Suprapubic skin (tissue), 4 donors: ENCODE results near the gene PIGO.

ENCODE experiments used
- EP300 ChIP-seq: sonication (generic); formaldehyde crosslinking; IDR thresholded peaks from one replicate; pipeline ENCODE4 v1.6.1; 2017; ENCODE audit warnings: antibody characterized with exemption
- POLR2A ChIP-seq, 2 donors: fragments of 450-650 bp; IDR thresholded peaks; one replicate each; pipeline ENCODE4 v1.6.1; 2017; ENCODE audit warnings: antibody characterized with exemption in 2 of 2, mild to moderate bottlenecking in 2 of 2, moderate library complexity in 2 of 2
- POLR2AphosphoS5 ChIP-seq, 3 donors: sonication (generic); formaldehyde crosslinking; IDR thresholded peaks; one replicate each; pipeline ENCODE4 v1.6.1; 2017; ENCODE audit warnings: antibody characterized with exemption in 3 of 3
- TF ChIP-seq, protein P1 (sequence below), 2 donors: fragments of 200-600 bp in 1 of 2; fragments of 450-650 bp in 1 of 2; sonication (generic) in 1 of 2; IDR thresholded peaks; one replicate each; pipeline ENCODE4 v1.5.1; 2016 to 2019; ENCODE audit warnings: antibody characterized with exemption in 2 of 2, mild to moderate bottlenecking in 1 of 2, moderate library complexity in 1 of 2

DNA sequence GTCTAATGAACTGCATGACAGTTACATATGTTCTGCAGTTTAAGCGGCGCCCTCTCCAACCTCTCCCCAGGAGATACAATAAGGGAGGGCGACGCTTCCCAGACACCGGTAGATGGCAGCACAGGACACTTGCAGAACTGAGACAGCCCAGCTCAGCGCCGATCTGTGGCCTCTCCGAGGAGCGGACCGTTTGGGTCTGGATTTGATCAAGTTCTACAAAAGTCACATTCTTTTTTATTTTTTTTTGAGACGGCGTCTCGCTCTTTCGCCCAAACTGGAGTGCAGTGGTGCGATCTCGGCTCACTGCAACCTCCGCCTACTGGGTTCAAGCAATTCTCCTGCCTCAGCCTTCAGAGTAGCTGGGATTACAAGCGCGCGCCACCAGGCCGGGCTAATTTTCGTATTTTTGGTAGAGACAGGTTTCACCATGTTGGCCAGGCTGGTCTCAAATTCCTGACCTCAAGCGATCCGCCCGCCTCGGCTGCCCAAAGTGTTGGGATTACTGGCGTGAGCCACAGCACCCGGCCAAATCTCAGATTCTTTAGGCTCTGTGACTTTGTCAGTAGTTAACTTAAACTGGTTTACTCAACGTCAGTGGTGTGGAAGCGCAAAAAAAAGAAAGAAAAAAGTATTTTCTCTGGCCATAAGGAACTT is 20.6 kb upstream of the PIGO start:
- TF ChIP-seq POLR2A (IDR thresholded peaks at IDR 0.05) (no peak), POLR2AphosphoS5 (IDR thresholded peaks at IDR 0.05) (no peak), EP300 (no peak)
- TF ChIP-seq, protein P1, sequence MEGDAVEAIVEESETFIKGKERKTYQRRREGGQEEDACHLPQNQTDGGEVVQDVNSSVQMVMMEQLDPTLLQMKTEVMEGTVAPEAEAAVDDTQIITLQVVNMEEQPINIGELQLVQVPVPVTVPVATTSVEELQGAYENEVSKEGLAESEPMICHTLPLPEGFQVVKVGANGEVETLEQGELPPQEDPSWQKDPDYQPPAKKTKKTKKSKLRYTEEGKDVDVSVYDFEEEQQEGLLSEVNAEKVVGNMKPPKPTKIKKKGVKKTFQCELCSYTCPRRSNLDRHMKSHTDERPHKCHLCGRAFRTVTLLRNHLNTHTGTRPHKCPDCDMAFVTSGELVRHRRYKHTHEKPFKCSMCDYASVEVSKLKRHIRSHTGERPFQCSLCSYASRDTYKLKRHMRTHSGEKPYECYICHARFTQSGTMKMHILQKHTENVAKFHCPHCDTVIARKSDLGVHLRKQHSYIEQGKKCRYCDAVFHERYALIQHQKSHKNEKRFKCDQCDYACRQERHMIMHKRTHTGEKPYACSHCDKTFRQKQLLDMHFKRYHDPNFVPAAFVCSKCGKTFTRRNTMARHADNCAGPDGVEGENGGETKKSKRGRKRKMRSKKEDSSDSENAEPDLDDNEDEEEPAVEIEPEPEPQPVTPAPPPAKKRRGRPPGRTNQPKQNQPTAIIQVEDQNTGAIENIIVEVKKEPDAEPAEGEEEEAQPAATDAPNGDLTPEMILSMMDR (IDR thresholded peaks at IDR 0.05), result peak; percentile 90 to 91
